Caki2 (cell line): ENCODE measurements around the gene PARVG. TPM values are rescaled to one million over a fixed set of nuclear protein-coding genes. Genes with fewer than 3 reads are reported as not detected.

Source experiments
- DNase-seq: peaks from one replicate; pipeline ENCODE4 v3.0.0-alpha.2; 2015; ENCODE audit warnings: low read depth
- in situ Hi-C: cut with HindIII; loops from 2 replicates; pipeline ENCODE4 v1.10.0; 2016; ENCODE audit warnings: low sequenced_read_pairs, low pct_unique_long_range_greater_than_20kb, mixed read lengths
- total RNA-seq: library from RNA; depleted of rRNA; stranded (reverse); fragments of >200 nt; shearing (Covaris generic); gene quantifications from 2 replicates; pipeline ENCODE4 v1.2.3, GENCODE V29; 2014; ENCODE audit warnings: low replicate concordance; rRNA removed

The PARVG gene
- total RNA-seq, 1 experiment from 2014 or later: not detected

DNA sequence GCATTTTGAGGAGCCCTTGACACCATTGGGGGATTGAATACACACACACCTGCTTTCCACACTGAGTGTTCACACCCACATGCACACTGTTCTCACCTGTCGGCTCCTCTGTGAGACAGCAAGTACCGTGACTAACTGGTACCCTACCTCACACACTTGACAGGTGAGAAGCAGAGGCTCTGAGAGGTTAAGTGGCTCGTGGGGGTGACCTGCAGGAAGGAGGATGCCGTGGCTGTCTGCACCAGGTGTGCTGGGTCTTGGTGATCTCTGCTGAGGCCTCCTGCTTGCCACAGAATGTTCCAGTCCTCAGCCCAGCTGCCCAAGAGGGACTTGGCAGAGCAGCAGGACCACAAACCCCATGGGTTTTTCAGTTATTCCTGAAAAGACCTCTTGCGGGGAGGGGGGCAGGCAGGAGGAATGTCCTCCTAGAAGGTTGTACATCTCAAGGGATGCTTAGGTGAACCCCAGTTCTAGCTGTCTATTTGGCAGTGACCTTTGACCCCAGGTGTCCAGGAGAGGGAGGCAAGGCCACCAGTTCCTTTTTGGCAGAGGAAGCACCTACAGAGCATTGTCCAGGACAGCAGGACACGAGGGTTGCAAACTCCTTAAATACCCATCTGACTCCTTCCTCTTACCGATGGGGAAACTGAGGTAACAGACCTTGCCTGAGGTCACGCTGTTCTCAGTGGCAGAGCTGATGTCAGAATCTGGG is 66.0 kb downstream of the PARVG start:
- no peak for DNase-seq

DNA sequence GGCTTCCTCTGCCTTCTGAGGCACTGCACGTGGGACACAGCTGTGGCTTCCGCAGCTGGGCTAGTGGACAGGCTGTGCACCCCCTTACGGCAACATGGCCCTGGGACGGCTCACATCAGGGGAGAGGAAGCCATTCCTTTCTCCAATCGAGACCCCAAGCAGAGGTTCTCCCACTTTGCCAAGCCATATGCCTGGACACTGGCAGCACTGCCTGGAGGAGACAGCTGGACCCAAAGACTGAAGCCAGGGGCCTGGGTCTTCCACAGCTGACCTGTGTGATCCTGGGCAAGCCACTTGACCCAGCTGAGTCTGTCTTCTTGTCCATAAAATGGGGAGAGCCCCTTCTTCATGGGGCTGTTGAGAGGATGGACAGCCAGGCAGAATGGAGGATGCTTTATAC is 66.6 kb downstream of the PARVG start:
- no peak for DNase-seq
- in situ Hi-C loops: no loop called here

More for the DNA sequence above, 66.0 kb downstream of the PARVG start:
- in situ Hi-C loops: no loop called here

DNA sequence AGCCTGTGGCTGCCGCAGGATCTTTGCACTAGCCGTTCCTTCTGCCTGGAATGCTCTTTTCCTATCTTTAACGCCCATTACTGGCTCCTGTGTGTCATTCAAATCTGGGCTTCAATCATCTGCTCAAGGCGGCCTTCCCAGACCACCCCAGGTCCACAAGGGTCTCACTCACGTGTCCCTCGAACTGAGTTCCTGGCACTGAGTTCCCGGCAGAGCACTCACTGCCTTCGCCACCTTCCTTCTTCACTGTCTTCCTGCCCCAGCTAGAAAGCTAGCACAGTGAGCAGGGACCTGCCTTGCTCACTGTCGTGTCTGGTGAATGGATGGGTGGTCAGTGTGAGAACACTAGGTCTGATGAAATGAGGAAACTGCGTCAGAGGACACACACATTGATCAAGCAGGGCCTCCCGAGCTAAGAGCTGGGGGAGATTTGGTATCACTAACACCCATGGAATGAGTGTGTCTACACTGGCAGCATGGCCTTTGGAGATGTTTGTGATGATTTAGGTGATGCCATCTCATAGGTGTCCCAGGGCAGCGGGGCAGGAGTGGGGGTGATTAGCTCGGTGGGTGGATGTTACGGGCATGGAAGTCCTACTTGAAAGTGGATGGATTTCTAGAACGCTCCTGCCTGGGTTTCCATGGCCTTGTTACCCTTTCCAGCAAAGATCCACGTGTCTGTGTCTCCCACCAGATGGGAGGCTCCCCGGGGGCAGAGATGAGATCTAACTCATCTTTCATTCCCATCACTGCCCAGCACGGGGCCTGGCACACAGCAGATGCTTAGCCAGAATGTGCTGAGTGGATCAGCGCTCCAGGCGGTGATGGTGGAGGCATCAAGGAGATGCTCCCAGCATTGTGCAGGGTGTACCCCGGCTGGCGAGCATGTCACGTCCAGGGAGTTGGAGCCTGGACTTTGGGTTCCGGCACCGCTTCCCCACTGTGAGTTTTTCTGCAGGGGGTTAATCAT is 67.5 kb downstream of the PARVG start:
- no peak for DNase-seq
- in situ Hi-C loops: no loop called here

DNA sequence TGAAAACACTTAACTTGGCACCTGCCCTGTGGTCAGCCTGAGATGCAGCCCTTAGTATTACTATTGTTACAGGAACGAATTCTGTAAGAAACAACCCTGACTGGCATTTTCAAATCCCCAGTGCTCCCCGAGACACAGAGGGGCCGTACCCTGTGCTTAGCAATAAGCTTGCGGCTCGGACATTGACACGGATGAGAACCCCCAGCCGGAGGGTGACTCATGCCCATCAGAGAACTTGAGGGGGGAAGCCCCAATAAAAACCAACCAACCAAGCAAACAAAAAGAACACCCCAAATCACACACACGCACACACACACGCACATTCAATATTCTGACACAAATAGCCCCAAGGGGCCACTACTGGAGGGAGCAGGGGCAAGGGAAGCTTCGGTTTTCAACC is 68.2 kb downstream of the PARVG start:
- no peak for DNase-seq
- in situ Hi-C loops: no loop called here

DNA sequence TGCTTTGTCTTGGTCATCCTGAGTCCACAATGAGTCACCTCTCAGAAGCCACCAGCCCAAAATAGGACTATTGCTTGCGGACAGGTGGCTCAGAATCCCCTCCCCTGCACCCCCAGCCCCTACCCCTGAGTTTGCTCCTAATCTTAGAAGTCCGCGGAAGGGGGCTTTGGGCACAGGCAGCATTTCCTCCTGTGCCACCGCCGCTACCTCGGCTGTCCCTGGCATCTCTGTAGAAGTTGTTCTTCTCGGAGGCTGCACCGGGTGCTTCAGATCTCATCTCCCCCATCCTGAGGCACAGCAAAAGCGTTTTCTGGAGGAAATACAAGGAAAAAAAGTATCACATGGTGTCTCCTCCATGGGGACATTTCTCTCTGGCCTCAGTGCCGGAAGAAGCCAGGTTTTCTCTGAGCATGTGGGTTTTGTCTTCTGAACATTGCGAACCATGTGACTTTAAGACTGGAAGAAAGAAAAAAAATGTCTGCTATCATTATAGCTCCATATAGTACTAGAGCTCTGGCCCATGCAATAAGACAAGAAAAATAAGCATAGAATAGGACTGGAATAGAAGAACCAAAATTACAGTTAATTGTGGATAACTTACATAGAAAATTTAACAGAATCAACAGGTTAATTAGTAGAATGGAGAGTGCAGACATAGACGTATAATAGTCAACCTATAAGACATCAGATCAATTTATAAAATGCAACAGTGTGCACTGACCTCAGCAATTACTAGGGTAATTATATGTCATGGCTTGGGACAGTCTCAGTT is 68.8 kb downstream of the PARVG start:
- in situ Hi-C loops: no loop called here
- no peak for DNase-seq

DNA sequence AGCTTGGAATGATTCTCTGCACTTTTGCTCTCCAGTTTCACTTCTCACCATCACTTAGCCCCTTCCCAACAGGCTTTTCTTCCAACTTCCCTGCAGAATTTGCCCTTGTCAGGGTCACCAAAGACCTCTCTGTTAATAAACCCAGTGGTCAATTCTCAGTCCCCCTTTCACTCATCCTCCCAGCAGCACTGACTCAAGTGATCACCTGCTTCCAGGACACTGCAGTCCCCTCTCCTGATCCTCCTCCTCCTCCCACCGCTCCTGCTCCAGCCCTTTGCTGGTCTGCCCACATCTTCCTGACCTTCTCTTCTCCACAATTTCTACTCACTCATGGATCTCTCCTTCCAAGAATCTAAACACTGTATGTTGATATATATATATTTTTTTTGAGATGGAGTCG is 74.1 kb downstream of the PARVG start:
- in situ Hi-C loops: no loop called here
- no peak for DNase-seq

DNA sequence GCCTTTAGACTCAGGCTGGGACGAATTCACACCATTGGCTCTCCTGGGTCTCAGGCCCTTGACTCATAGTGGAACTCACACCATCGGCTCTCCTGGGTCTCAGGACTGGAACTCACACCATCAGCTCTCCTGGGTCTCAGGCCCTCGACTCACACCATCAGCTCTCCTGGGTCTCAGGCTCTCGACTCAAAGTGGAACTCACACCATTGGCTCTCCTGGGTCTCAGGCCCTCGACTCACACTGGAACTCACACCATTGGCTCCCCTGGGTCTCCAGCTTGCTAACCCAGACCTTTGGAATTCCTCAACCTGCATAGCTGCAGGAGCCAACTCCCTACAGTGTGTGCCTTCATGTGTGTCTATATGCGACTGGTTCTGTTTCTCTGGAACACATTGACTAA is 75.4 kb downstream of the PARVG start:
- DNase-seq: no peak
- in situ Hi-C loops: no loop called here

DNA sequence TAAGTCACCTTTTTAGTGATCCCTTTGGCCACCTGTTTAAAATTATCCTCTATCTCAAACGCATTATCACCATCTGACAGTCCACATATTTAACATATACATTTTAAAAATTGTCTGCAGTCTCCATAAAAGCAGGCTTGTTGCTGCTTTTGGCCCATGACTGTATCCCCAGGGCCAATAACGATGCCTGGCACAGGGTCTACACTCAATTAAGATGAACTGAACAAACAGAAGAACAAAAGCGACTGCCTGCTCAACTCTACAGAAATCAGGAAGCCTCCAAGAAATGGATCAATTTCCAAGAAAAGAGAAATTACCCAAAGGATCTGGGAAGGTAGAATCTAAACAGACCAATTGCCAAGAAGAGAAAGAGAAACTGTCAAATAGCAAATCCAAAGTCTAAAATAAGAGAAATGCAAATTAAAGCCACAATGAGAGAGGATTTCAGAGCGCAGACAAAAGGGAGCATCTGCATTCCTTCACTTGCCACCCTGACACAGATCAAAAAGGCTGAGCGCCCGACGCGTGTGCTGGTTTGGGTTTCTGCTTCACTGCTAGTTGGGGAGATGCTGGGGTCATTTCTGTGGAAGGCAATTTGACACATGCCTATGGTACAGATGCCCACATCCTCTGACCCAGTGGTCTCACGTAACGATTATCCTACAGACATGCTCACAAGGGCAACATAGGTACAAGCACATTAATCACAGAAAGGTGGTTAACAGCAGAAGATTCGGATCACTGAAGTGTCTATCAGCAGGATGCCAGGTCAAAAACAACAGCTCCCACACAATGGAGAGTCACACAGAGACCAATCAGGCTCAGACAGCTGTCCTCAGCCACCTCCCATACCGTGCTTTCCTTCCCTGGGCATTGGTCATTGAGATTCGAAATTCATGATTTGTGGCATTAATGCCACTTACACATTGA is 76.1 kb downstream of the PARVG start:
- in situ Hi-C loops: no loop called here
- no peak for DNase-seq

Other genes starting within 250 kb of the PARVG start
- 71.6 and 75.3 TPM in 2 replicates for gene SAMM50, start 225.5 kb upstream of the PARVG start, total RNA-seq
- 61.7 and 106 TPM in 2 replicates for gene PARVB, start 156.6 kb upstream of the PARVG start, total RNA-seq
- 1.2 and 3.5 TPM in 2 replicates for gene SHISAL1, start 132.0 kb downstream of the PARVG start, total RNA-seq